Measurements from ENCODE around the gene SETX. TPM values are rescaled to one million over a fixed set of nuclear protein-coding genes. Genes with fewer than 3 reads are reported as not detected.
"Not testable (repeated sequence)": the region's sequence is repeated elsewhere in the genome, so short reads cannot be mapped to it uniquely, and the experiment has no call there.

SETX gene
- total RNA-seq, 1 donor from 2014 or later = 39.0 TPM

DNA sequence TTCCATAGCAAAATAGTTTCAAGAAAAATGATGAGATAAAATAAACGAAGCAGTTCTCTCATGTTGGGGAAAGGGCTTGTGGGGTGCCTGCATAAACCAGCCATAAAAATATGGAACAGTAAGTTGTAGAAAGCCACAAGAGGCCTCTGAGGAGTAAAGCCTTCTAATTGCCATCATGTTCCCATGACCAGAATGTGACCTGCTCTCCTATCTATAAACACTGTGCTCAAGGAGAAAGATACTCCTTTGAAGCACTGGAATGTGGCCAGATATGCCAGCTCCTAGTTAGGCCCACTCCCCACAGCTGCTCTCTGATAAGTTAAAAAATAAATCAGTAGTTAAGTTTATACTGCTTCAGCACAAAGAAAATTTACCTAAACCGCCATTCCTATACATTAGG is 65.8 kb downstream of the SETX start:
- peak; percentile 25 for DNase-seq (ENCODE audit: low read depth)

DNA sequence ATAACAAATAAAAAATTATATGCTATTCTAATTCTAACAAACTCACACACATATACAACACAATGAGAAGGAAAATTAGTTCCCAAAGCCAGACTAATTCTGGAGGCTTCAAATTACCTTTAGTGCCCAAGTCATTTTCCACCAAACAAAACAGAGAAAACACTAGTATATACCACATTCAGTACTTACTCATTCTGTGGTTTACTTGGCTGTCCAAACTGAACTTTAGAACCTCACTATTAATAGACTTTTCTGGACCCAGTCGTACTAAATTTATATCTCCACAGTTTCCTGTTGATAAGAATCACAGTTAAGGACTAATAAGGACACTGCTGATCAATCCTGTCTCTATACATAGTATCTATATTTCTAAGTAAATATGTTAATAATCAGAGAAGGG is 66.4 kb downstream of the SETX start:
- peak; percentile 35 for DNase-seq (ENCODE audit: low read depth)

DNA sequence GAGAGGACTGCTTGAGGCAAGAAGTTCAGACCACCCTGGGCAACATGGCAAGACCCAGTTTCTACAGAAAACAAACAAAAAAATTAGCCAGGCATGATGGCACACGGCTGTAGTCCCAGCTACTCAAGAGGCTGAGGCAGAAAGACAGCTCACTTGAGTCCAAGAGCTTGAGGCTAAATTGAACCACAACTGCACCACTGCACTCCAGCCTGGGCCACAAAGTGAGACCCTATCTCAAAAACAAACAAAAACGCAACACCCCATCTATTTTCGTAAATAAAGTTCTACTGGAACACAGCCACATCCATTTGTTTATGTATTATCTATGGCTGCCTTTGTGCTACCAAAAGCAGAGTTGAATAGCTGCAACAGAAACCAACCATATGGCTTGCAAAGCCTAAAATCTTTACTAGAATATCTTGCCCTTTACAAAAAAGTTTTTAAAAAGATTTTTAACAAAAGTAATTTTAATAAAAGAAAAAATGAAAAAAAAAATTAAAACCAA is 67.5 kb downstream of the SETX start:
- no peak for DNase-seq (ENCODE audit: low read depth)

DNA sequence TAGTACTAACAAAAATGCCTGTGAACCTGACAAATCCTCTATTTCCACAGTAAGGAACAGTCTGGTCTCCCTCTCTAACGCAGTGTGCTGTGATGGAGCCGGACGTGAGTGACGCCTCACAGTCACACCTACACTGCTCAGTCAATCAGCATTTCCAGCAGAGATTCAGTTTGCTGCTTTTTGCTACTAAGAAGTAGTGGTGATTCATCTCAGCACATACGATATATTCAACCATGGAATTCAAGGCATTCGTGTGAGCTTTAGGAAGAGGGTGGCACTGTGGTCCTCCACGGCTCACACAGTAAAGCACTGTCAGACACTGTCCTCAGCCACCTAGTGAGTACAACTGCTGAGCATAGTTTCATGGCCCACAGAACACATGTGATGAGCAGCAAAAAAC is 70.9 kb downstream of the SETX start:
- DNase-seq (ENCODE audit: low read depth) = no peak

DNA sequence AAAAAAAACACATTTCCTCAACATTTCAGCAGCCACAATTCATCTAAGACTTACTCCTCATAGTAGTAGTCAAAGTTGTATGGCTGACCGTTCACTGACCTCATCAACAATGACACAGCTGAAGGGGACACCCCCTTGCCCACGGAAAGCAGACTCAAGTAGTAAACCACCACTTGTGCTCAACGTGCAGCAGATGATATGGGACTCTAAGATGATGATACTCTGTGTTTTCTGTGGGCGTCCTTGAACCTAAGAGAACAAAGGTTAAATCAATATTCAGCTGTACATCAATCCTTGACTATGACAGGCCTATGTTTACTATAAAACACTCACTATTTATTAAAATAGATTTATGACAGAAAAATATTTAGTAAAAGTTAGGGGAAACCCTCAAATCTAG is 71.6 kb downstream of the SETX start:
- no peak for DNase-seq (ENCODE audit: low read depth)

DNA sequence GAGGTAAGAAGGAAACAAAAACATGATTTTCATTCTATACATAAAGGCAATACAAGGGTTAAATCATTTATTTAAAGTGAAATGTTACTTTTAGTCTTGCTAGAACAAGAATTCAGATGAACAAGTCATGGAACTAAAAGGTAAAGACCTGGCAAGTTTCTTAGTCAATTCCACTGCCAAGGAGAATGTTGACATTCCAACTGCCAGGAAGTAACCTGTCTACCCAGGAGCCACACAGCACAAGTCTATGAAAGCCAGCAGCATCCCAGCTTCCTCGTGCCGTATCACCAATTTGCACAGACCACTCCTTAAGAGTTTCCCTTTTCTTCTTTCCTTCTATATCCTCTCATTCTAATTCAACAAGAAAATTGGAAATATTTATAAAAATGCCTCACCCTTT is 79.9 kb downstream of the SETX start:
- DNase-seq (ENCODE audit: low read depth) = no peak

DNA sequence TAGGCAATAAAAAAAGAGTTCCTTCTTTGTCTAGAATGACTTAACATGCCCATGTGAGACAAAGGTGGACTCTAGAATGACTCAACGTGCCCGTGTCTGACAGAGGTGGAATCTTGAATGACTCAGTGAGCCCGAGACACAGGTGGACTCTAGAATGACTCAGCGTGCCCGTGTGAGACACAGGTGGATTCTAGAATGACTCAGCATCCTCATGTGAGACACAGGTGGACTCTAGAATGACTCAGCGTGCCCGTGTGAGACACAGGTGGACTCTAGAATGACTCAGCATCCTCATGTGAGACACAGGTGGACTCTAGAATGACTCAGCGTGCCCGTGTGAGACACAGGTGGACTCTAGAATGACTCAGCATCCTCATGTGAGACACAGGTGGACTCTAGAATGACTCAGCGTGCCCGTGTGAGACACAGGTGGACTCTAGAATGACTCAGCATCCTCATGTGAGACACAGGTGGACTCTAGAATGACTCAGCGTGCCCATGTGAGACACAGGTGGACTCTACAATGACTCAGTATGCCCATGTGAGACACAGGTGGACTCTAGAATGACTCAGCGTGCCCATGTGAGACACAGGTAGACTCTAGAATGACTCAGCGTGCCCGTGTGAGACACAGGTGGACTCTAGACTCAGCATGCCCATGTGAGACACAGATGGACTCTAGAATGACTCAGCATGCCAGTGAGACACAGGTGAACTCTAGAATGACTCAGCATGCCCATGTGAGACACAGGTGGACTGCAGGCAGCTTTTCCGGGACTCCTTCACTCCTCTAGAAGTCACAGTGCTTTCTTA is 84.9 kb downstream of the SETX start:
- not testable (repeated sequence) for DNase-seq (ENCODE audit: low read depth)

DNA sequence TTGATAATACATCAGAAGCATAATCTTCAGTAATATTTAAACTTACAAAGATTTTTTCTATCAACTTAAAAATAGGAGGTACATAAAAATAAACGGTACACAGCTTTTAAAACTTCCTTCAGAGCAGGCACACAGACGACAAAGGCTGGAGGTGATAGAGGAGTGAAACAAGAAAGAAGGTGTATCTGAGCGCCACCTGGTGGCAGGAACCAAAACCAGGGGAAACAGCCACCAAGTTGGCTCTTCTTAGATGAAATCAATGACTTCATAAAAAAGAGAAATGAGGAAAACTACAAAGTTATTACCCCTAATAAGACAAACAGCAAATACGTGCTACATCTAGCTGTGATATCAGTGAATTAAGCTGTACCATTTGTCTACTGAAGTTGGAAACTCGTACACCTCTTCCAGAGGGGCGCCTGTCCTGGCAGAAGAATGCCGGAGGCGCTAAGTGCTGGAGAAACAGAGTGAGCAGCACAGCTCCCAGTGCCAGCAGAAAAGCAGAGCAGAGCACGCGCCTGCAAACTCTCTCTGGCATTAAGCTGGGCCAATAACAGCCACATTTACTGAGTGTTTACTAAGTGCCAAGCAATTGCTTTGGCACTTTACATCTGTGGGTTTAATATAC is 85.9 kb downstream of the SETX start:
- peak; percentile 60 for DNase-seq (ENCODE audit: low read depth)

DNA sequence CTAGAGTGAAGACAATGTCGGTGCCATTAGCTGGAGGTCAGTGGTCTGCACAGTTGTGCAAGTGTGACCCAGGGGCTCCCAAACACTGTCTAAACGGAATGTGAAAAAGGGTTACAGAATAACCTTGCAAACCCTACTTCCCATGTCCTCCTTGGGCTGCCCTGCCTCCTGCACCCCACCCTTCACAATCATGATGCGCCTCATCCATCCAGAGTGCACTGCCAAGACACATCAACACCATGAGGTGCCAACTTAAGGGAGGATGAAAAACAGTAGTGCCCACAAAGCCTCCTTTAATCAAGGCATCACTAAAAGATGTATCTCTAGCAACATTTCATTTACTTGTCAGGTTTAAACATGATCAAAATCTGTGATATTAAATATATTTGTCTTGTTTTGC is 87.1 kb downstream of the SETX start:
- DNase-seq (ENCODE audit: low read depth) = no peak

DNA sequence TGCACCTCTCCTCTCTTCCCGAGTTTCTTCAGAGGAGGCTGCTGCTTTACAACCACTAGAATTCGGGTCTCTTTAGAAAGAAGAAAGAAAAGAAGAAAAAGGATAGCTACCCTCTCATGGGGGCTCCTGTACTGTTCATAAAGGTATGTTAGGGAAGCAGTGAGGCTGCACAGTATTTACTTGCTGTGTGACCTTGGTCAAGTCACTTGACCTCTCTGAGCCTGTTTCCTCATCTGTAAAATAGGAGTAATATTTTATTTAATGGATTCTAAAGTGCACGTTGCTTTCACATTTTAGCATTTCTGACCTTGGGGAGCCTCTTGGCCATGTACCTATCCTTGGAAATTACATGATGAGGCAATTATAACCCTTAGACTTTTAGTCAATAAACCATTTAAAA is 88.8 kb downstream of the SETX start:
- DNase-seq (ENCODE audit: low read depth) = no peak

DNA sequence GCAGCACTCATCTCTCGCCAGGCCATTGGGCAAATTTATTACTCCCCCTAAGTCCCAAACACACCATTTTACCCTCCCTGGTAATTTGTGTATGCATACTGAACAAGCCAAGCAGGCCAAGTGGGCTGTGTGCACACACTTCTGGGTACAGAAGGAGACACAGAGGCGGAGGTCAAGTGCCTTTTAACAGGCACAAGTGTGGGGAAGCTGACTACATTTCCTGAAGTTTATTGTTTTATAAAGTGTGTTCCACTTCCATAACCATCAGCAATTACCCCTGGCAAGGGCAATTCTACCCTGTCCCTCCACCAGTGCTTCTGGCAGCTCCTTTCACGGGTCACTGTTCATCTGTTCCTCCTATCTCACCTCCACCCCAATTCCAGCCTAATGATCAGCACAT is 93.9 kb downstream of the SETX start:
- no peak for DNase-seq (ENCODE audit: low read depth)

DNA sequence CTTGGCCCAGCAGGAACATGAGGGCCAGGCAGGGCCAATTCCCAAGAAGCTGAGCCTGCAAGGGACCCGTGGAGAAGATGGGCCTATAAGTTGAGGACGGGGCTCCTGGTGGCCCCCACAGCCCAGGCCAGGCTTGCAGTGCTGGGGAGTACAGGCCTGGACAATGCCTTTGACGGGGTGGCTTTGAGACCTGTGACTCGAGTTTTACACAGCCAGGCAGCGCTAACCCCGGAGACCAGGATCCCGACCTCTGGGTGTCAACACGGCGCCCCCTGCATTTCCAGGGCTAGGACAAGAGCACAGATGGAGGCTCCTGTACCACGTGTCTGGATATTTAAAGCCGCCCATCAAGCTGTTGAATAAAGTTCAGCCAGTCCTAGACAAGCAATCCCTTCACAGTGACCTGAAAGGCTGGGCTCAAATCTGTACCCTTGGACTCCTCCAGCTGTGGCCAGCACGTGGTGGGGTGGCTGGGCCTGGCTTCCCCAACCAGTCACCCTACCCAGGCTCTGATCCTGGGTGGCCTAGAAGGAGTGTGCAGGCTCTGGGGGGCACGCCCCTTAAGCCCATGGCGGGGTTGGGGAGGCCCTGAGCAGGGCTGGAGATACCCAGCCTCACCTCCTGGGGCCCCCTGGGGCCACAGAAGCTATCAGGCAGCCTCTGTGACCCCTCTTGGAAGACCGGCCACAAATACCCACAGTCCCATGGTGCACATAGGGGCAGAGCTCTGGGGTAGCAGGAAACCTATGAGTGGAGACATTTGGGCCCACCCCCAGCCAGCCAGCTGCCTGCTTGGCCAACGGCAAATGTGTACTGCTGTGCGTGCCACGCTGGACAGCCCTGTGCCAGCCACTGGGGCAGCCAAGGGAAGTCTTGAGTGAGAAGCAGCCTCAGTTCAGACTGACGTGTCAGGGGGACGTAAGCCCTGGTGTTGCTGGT is 104.2 kb downstream of the SETX start:
- no peak for DNase-seq (ENCODE audit: low read depth)

DNA sequence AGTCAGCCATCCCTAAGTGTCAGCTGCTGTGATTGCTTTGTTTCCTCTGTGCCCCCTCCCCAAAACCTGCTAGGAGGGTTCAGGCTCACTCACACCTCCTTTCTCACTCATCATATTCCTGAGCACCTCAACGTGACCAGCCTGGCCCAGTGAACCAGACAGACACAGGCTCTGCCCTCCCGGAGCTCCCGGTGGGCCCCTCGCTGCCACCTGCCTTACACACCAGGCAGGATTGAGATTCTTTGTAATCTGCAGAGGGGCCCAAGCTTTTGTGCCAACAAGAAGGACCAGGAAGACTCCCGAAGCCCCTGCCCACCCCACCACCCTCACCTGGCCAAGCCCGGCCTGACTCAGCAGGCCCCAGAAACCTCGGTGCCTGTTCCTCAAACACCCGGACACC is 105.1 kb downstream of the SETX start:
- DNase-seq (ENCODE audit: low read depth) = no peak

DNA sequence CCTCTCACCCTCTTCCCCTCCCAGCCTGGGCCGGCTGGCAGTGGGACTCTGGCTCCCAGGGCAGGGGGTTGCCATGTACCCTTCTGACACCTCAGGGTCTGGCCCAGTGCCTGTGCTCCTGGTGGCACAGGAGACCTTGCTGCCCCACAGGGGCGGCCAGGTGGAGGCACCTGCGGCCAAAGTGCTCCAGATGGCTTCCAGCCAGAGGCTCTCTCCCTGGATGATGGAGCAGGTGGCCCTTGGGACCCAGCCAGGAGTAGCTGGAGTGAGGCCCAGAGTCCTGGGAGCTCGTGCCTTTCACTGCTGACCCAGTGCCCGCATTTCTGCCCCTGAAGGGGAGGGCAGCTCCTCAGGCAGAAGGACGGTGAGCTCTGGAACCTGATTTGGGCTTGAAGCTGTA is 105.7 kb downstream of the SETX start:
- no peak for DNase-seq (ENCODE audit: low read depth)

DNA sequence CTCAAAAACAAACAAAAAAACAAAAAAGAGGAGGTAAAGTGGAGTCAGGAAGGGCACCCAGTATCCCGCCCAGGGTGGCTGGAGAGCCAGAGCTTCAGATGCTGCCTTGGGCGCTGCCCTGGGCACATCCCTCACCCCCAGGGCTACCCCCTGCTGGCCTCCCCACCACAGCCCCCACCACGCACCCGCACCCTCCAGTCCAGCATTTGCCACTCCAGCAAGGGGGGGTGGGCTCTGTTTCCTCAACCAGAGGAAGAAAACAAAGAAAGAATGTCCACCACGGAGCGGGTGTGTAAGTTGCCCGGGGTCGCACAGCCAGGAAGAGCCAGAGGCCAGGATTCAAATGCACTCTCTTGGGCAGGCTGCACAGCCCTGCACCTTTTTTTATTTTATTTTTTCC is 106.8 kb downstream of the SETX start:
- DNase-seq (ENCODE audit: low read depth) = no peak

DNA sequence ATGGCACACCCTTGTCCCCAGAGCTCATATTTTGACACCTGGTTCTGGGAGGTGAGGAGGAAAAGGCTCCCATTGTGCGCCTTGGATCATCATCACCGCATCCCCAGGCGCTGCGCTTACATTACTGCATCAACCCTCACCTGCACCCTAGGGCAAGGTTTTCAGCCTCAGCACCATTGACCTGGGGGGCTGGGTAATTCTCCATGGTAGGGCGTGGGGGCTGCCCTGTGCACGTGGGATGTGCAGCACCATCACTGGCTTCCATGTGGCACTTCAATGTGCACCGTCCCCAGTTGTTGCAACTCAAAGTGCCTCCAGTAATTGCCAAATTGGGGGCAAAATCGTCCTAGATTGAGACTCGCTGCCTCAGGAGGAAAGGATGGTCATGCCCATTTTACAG is 109.3 kb downstream of the SETX start:
- no peak for DNase-seq (ENCODE audit: low read depth)

DNA sequence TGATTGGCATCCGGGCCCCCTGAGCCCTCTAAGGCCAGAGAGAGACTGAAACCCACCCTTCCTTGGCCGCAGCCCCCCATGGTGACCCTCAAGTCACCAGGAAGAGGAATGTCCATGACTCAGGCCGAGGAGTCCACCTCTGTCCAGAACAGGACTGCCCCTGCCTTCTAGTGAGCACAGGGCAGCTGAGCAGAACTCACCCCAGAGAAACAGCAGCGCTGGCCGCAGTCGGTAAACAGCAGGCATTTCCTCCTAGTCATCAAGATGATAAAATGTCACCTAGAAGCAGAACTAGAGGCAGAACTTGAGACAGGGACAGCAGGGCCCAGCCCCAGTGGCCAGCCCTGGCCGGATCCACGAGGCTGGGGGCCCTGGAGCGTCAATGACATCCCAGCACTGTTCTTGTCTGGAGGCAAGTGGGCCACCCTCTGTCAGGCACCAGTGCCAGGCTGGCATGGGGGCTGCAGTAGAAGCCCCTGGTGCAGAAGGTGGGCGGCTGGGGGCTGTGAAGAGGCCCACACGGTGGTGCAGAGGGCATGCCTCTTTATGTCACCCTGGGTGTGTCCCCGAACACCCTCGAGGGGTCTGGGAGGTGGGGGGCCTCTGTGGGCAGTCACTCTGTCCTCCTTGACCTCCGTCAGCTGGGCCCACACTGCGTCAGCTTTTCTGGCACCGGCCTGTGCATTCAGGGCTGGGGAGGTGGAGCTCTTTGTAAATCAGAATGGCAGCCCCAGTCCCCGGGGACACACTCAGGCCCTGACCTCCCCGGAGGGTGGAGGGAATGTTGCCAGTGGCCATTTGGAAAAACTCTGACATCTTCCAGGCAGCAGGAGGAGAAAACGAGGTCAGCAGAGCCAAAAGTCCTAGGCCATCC is 110.0 kb downstream of the SETX start:
- DNase-seq (ENCODE audit: low read depth) = no peak

DNA sequence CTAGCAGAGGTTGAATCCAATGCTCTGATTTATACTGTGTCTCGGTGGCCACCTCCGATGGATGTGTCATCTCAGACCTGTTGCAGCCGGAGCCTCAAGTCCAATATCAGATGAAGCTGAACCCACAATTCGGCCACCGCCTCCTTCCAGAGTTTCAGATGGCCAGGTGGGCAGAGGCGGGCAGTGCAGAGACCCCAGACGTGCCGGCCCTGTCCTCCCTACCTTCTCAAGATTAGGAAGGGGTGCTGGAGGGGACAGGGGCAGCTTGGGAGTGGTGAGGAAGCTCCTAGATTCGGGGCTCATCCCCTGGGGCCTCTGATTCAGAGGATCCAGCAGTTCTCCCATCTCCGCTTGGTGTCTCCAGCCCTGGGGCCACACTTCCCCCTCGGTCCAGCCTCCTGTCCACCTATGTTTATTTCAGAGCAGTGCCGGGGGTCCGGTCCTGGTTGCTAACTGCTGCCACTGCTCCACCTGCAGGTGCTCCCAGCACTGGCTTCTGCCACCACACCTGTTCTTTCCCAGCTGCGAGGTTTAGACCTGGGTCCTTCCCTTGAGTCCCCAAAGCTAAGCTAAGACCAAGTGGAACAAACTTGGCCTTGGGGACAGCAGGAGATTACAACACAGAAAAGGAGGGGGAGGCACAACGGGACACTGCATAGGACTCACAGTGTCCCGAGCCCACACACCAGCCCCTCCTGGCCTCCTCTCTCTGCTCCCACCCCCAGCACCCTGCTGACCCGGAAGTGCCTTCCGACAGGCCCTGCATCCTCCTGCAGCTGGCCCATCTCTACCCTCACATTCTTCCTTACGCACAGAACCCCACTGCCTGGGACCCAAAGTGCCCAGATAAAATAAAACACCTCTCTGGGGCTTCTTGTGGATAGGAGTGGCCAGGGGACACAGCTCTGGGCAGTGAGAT is 111.4 kb downstream of the SETX start:
- no peak for DNase-seq (ENCODE audit: low read depth)

DNA sequence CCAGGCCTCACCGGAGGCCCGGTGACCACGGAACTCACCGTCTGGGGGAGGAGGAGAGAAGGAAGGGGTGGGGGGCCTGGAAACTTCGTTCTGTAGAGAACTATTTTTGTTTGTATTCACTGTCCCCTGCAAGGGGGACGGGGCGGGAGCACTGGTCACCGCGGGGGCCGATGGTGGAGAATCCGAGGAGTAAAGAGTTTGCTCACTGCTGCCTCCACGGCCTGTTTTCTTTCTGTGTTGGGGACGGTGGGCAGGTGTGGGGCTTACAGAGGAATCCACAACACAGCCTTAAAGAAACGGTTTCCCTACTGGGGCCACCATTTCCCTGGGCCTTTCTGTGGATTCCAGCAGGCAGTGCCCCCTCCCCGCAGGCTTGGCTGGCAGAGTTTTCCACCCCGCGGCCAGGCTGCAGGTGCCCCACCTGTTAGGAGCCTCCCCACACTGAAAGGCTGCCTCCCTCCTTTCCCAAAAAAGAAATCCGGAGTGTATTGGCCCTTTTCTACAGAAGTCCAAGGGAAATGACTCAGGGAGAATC is 112.1 kb downstream of the SETX start:
- DNase-seq (ENCODE audit: low read depth) = no peak

Measured in myocyte (in vitro differentiated cells).